NOMO-1 (cell line): ENCODE measurements around the gene CARD18.

Experiments
- DNase-seq, 2 experiments: peaks; one replicate each; lab custom pipeline; 2025; ENCODE audit not compliant: unreplicated experiment in 2 of 2; lab: John Stamatoyannopoulos, UW

CARD18 gene, protein sequence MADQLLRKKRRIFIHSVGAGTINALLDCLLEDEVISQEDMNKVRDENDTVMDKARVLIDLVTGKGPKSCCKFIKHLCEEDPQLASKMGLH

DNA sequence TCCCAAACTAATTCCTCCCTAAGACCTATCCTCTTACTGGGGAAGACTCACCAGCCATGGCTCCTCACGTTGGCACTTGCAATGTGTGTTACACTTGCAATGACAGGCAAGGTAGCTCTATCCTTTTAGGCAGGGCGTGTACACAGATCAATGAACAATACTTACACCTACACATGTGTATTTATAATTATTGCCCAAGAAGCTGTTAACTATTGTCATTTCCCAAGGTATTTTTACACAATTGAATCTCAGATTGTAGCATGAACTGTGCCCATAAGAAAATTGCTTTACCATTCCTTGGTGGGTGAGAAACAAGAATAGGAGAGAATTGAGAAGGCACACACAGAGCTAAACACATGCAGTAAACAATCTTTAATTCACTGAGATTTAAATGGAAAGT is at the start of gene CARD18:
TSS of gene CARD18 (minus strand) at position 101 of the 400 bp plus-strand sequence. CDS start at position 58, 43 bp downstream.
- no peak for DNase-seq

DNA sequence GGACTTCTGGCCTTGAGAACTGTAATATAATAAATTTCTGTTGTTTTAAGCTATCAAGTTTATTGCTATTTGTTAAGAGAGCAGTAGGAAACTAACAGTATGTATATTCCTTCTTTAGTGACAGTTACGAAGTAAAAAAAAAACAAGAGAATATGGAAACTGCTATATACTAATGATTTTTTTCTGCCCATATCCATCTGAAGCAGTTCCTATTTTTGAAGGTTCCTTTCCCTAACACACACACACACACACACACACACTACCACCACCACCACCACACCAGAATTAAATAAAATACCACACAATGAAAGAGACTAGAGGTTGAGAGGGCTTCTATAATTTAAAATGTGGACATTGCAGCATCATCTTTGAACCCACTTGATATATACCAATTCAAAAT is 44.4 kb upstream of the CARD18 start:
- no peak for DNase-seq

DNA sequence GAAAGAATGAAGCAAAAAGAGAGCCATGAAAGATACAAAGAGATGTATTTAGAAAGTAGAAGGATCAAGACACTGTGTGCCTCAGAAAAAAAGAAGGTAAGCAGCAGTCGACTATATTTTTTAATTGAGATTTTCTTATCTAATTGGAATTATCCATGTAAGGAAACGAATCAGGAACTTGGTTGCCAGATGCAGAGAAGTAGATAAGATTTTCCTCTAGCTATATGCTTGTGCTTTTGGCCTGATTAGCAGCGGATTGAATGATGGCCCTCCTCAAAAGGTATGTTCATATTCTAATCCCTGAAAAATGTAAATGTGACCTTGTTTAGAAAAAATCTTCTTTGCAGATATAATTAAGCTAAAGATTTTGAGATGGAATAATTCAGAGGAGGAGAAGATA is 43.9 kb upstream of the CARD18 start:
- DNase-seq = no peak

DNA sequence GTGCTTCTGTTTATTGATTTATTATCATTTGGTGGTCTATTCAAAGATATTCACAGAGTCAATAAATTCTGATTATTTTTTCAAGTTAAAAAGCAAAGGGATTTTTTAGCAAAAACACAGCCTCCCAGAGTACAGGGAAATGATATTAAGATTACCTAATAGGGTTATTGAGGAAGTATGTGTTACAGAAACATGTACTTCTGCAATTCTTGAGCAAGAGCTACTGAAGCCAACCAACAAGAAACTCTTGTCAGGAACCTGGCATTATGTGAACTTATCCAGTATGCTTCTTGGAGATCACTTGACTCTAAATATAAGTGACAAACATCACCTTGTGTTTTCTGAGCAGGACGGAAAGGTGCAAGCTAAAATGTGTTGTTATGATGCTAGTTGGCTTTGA is 42.0 kb upstream of the CARD18 start:
- peak; percentile 71 to 93 for DNase-seq

DNA sequence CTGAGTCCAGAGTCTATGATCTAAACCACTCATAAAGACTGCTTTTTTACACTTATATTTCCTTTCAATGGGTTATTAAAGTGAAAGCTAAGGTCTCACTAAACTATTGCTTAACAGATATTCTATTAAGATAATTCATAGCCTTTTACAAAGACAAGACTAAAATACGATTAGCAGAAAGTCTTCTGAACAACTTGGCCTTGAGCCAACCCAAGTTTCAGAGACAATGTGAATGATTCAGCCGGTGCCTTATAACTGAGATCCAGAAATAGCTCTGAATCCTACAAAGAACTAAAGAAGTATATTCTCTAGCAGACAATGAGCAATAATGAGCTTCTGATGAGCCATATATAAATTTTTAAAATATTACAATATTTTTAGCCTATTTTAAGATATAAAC is 41.5 kb upstream of the CARD18 start:
- peak; percentile 1 to 63 for DNase-seq

DNA sequence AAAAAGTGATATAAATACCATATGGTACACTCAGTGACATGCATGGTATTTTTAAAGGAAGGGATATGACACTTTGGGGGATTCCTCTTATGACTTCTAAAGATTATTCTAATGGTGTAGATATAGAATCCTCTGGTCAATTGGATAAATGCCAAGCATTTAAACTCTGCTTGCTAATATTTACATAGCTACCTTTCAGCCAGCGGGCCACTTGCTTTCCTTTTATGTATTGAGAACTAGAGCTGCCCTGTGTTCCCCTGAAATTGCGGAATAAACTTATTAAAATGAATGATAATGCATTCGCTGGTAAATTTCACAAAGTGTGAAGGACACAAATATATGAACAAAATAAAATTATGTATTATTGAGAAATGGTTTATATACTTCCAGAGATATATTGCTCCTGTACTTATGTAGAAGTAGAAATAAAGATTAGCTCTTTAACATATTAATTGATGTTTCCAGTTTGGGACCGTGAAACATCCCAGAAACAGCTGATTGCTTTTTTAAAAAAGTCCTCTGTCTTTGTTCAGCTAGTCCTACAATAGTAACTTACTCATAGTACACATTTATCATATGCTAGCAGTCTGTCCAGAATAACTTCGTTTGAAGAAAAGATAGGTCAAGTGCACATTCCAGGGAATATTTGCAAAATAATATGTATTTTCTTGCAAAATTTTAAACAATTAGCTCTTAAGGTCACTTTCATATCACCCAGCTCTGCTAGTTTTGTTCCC is 40.1 kb upstream of the CARD18 start:
- no peak for DNase-seq

DNA sequence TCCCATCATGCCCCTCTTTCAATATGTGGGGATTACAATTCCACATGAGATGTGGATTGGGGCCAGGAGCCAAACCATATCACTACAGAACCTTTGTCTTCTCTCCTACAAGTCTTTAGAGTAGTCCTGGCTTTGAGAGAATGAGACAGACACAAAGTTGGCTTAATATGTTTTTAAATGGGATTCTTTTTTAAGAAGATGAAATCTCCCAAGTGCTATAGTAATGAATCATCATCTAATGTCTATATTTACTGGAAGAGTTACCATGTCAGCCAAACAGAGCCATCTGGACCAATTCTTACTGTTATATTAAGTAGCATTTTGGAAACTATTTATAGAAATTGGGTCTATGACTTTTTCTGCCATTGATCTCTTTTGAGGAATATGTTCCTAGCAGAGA is 38.1 kb upstream of the CARD18 start:
- no peak for DNase-seq

DNA sequence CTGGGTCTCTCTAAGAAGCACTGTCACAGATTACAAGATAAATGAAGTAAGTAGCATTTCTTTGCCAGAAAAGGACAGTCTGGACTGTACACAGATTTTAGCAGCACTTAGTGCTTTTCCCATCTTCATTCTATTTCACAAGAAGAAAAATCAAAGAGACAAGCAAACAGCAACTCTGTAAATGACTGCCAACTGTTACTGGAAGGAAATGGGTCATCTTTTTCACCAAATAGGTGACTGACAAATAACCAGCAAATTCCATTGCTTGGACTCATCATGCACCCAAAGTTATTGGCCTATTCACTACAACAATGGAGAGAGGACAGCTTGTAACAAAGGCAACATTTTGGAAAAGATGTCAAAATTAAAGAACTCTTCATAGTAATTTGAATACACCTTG is 28.9 kb upstream of the CARD18 start:
- no peak for DNase-seq

DNA sequence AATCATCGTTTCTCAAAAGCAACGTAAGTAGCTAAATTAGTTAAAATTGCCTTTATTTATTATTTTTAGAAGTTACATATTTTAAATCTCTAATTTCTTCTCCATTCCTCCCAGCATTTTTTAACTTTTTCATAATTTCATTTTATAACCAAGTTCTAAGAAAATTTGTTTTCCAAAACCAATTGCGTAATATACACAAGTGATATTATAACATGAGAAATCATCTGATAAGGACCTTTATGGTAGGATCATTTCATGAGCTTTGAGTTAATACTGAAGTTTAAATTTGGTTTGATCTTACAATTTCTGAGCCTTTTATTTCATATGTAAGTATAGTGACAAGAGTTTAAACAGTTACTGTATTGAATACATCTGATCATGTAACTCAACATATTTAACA is 27.7 kb upstream of the CARD18 start:
- no peak for DNase-seq

DNA sequence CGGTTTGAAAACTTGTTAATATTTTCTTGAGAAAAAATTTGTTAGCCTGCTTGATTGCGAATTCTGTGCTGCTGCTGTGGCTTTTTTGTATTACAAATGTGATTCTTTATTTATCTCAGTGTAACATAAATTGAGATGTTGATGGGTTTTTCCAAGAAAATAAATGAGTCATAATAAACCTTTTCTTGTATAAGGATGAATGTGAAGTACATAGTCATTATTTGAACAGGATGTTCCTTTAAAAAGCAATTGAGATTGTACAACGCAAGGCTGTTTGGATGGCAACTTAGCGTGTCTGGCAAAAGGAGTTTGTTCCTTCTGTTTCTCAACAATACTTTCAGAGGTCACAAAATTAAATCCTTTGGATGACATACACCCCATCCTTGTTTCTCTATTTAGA is 24.6 kb upstream of the CARD18 start:
- no peak for DNase-seq

DNA sequence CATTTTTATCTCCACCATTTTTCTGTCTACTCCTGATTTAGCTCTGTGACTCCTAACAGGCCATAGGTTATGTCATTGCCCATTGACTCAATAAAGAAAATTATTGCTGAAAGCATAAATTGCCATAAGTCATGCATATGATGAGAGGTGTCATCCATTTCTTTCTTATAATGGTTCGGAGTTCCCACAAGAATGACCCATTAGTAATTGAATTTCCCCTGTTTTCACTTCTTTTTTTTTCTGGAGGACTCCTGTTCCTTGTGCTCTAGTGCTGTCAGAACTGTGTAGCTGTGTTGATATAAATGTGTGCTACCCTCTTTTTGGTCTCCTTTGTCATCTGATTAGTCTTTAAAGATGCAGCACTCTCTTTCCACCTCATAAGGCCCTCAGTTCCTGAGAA is 22.9 kb upstream of the CARD18 start:
- no peak for DNase-seq

DNA sequence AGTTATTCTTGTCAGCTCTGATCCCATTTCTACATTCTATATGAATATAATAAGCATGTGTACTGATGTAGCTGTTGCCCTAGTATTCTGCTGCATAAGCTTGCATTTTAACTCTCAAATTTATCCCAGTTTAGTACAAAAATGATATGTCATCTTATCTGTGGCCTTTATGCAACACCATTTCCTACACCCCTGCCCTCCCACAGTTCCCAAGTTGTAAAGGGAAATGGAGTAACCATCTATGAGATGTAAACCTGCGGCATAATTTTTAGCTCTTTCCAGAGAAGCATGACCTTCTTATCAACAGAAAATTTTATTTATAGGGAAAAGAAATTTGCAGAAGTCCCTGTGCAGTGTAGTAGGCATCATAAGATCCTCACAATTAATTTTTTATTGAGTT is 18.9 kb upstream of the CARD18 start:
- no peak for DNase-seq

DNA sequence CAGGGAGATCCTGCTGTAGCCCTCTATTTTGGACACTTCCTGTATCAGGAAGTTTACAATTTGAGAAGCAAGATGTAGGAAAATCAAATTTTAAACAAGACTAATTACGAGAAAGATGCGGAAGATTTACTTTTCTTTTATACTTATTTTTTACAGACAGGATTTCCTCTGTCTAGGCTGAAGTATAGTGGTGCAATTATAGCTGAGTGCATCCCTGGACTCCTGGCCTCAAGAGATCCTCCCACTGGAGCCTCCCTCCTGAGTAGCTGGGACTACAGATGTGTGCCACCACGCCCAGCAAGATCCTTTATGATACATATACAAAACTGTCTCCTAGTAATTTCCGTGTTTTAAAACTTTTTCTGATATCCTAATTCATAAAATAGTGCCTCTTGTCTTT is 17.2 kb upstream of the CARD18 start:
- DNase-seq = no peak

DNA sequence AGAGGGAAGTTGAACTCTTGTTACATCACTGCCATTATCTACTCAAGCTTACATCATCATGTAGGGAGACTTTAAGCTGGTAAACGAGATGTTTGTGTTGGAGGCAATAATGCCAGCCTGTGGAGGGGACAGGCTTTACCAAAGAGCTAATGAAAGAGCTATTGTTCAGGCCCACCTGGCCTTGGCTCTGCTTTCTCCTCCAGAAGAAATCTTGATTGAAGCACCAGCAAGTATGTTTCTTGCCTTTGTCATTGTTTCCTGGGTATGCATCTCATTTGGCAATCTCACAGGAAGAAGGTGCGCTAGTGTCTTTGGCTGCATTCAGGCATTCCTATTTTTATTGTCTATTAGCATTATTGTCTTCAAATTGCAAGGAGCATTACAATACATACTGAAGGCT is 16.7 kb upstream of the CARD18 start:
- no peak for DNase-seq

DNA sequence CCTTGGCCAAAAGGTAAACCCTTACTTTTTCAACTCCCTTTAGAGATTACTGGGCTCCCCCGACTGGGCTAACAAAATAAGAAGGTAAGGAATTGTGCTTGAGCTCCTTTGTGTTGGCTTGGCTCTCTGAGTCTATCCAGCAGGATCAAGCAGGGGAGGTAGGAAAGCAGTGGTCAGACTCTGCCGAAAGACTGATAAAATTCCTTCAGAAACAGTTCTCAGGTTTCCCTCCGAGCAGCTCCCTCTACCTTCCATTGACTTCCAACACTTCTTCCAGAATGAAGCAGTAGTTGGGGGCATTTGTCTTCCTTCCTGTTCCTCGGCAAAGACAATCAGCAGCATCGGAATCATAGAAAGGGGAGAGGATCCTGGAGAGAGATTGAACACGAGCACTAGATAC is 16.1 kb upstream of the CARD18 start:
- DNase-seq = no peak

DNA sequence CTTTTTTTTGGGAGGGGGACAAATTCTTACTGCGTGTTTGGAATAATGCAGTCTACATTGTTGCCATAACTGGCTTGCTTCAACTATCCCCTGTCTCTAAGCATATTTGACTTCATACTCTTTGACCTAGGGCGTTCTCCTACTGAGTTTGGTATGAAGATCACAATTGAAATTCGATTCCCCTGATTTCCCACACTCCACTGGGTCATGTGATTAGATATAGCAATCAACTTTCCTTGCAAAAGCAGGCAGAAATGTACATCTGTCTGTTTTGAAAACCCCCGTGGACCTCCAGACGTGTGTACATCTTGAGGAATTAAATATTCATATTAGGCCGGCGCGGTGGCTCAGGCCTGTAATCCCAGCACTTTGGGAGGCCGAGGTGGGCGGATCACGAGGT is 13.8 kb upstream of the CARD18 start:
- no peak for DNase-seq

DNA sequence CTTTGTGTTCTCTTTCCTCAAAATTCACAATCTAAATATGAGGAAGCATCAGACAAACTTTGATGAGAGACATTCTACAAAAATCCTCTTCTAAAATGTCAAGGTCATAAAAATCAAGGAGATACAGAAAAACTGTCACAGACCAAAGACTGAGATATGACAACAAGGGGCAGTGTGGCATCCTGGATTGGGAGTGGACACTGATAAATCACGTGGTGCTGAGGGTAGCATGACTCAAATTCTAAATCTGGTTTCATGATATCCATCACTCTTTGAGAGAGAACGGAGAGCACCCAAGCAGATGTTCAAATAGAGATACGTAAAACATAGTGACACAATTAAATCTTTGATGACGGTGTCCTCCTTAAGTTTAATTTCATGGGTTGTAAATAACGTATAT is 13.0 kb upstream of the CARD18 start:
- DNase-seq = no peak

DNA sequence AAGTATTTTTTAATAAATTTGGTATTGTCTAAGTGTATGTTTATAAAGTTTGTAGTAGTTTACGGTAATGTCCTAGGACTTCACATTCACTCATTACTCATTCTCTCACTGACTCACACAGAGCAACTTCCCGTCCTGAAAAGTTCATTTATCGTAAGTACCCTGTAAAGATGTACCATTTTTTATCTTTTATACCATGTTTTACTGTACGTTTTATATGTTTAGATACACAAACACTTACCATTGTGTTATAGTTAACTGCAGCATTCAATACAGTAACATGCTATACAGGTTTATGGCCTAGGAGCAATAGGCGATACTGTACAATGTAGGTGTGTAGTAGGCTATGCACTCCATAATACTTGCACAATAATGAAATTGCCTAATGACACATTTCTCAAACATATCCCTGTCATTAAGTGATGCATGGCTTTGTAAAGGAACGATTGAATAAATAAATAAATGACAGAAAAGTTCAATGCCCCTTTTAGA is 12.5 kb upstream of the CARD18 start:
- DNase-seq = no peak

DNA sequence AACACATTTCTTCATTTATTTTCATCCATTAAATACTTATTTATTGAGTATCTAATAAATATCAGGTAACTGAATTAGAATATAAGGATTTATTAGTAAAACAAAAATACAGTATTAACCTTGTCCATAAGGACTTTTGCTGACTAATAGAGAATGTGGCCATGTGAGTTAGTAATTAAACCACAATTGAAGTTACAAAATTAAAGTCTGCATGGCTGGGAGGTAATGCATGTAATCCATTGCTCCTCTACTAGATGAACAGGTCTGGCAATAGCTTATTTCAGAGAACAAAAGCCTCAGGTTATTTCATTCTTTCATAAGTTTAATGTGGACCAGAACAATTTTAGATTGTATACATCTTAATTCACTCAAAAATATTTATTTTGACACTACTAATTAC is 9.9 kb upstream of the CARD18 start:
- DNase-seq = no peak

DNA sequence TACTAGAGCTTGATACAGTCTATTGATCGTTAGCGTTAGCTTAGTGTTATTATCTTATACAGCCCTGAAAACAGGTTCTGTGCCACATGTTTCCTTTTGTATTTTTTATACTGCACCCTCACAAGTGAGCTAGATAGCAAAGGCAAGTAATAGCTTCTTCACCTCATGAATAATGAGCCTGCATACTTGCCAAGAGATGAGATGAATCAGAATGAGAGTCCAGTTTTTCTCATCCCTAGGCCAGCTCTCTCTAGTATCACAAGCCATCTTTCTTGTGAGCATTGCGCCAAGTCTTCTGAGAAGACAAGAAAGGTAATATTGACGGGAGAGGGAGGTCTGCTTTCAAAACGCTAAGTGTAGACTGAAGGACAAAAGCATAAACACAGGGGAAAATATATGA is 8.7 kb upstream of the CARD18 start:
- DNase-seq = no peak

DNA sequence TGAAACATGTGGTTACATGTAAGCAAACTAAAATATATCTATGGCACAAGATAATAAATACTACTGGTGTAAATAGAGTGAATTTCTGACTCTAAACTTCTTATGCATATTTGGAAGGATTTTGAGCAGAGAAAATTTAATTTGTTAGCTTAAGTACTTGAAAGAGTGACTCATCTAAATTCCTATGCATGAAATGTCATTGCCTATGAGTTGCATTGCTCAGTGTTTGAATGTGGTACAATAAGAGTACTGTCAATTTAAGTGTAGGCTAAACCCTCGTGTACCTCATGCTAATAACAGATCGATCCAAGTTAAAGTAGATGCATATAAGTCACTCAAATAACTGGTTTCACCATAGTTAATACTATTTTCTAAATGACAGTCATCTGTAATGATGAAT is 5.3 kb upstream of the CARD18 start:
- no peak for DNase-seq

DNA sequence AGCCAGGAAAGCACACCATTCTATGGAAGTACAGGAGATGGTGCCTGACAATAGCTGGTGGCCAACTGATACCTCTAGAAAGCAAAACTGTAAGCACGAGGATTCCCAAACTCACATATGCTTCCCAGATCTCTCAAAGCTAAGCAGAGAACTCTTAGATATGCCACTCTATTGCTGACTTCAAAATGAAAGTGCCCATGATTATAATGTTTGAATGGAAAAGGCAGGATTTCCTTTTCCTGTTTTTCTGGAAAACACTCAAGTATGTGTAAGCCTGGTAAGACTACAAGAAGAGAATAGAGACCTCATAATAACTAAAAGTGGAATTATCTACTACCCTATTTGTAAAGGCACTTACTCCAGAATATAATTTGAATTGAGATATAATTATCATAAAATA is 2.6 kb upstream of the CARD18 start:
- no peak for DNase-seq

DNA sequence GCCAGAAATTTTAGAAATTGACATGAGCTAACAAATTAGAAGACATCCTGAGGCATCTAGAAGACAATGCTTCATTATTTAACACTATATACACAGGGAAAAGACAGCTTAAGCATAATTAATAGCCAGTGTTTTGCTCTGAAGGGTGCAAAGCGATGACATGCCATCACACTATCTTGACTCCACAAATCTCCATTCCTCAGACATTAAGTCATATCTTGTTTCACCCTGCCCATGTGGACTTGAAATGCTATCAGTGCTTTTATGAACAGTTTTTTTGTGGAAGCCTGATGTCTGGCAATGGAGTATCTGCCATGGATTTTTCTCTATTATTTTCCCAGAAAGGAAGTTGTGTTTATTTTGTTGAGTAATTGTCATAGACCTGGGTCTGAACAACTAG is 2.3 kb downstream of the CARD18 start:
- no peak for DNase-seq
